HG03558 (cell line): ENCODE data around the gene KAT7.
"Not testable (repeated sequence)": the region's sequence is repeated elsewhere in the genome, so short reads cannot be mapped to it uniquely, and the experiment has no call there.

ENCODE experiments used
- ATAC-seq: cut with Tn5 transposase; IDR thresholded peaks from one replicate; pipeline ENCODE4 v1.9.1; 2021; ENCODE audit warnings: moderate number of reproducible peaks; ENCODE audit not compliant: unreplicated experiment; ENCODE audit errors: extremely low read depth

Gene KAT7

DNA sequence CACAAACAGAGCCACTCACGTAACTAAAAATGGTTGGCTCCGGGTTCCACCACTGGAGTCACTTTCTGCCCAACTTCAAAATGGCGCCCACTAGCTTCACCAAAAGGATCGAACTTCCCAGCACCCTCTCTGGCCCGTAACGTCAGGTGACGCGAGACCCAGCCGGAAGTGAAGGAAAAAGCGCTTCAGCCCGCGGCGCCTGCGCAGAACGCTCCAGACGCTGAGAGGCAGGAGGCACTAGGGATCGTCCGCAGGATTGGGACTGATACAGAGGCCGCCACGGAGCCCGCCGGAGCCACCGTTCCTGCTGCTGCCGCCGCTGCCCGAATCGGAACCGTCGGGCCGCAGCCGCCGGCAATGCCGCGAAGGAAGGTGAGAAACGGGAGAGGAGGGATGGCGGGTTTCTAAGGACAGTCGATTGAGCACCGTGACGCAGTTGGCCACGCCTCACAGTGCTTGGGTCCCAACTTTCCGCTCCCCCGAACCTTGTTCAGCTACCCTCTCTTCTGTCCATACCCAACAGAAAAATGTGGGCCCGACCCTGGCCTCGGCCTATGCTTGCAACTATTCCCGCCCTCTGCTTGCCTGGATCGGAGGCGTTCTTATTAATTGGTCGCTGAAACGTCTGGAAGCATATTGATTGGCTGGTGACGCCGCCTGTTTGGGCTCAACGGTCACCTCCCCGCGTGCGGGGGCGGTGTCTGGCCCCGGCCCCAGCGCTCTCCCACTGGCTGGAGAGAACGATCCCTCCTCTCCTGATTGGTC is at the start of gene KAT7:
Gene KAT7 (plus strand): TSS at position 204 of the 765 bp plus-strand sequence. CDS start 154 bp downstream, at position 358.
- peak; percentile 73 for ATAC-seq

DNA sequence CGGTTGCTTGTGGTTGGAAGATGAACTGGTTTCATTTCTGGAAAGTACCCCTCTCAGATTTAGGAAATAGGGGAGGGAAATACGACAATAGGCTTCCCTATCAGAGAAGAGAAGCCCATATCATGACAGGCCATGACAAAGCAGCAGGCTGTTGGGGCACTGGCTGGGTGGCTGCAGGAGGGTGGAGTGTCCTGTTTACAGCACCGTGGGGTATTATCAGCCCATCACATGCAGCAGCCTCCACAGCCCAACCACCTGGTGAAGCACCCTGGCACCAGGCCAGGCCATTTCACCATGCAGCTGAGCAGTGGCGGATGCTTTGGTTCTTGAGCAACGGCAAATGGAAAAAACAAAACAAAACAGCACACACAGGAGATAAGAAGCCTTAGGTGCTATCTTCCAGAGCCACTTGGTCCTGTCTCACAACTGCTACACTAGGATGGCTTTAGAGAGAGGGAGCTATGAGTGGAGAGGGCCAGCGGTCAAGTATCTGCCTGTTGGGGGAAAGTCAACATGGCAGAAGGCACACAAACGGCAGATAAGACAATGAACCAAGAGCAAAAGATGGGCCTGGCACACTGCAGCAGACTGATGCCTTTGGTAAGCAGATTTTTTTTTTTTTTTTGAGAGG is 48.7 kb upstream of the KAT7 start:
- ATAC-seq, result no peak

DNA sequence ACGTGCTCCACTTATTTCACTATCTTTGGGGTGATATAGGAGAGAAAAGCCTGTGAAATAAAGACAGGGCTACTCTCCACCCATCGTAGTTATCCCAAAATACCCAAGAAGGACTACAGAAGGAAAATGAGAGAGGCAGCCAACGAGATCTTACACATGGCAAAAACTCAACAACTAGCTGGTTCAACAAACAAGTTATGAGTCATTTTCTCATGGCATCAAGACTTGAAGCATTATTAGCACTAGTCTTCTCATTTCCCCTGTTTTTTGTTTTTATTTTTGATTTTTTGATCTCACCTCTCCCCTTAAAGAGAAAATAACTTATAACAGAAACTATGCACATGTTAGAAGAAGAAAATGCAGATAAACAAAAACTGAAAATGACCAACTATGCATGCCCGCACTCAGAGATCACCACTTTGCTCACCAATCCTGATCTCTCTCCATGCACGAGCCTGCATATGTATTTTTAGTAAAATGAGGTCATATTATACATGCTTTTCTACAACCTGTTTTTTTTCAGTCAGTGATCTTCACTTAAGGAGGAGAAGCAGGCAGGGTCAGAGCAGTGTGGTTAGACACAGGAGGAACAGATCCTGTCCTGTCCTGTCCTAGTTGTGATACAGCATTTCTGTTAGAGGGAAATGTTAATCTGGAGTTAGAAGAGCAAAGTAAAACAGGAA is 47.3 kb upstream of the KAT7 start:
- ATAC-seq, result no peak

DNA sequence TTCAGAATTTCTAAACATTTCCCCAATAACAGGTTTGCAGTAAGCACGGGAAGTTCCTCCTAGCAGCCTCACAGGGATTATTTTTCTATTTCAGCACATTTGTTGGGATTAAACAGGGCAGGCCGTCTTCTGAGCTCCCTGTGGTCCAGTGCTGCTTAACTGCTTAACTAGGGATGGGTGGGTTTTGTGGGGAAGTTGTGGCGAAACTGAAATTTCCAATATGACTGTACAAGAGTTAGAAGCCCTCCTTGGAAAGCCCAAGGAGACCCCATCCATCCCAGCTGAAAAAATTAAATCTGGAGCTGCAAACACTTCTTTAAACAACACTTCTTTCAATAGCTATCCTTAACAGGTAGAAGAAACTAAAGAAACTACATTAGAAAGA is 46.8 kb upstream of the KAT7 start:
- no peak for ATAC-seq

DNA sequence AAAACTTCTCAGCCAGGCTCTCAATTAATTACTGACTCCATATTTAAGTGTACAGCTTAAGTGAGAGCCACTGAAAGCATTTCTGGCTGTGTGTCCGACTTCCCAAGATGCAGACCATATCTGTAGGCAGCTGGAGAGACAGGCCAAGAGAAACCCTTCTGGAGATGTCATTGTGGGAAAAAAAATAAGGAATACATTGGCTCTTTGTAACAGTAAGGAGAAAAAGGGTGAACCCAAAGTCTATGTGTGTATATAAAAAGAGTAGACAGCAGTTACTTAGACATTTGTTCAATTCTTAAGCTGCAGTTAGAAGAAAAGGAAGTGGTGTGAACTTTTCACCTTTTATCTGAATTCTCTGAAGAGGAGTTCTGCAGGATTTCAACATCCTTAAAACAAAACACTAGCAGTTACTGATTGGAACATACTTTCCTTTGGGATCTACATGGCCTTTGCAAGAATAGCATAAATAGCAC is 46.3 kb upstream of the KAT7 start:
- ATAC-seq, result no peak

DNA sequence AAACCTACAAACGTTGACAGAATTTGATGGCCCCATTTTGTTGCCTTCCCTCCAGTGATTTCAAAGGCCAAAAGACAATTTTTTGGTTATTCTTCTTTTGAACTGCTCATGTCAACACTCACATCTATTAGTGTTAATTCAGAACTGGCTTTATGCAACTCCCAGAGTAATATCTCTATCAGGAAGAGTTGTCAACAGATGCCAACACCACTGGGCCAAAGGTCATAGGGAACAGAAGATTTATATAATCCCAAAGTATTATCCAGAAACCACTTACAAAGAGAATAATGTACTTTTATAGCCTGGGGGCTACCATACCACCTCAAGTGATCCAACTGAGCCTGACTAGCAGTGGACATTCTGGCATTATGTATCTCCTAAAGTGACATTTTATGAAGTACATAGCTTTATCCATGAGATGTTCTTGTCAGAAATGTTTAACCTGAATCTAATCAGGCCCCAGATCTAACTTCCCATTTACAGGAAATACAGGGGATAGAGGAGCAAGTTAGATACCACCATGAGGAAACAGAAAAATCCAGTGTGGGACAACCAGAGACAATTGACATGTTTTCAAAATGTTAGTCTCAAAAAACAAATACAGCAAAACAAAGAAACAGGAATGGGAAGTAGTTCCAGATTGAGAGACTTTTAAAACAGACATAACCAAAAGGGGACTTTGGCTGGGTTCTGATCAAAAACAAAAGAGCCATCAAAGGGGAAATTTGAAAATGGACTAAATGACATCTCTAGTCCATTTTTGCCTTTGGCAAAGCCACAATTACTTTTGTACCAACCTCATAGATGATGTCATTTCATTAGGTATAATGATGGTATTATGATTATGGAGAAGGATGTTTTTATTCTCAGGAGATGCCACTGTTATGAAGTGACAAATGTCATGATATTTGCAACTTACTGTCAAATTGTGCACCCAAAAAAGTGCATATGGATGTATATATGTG is 43.0 kb upstream of the KAT7 start:
- no peak for ATAC-seq

DNA sequence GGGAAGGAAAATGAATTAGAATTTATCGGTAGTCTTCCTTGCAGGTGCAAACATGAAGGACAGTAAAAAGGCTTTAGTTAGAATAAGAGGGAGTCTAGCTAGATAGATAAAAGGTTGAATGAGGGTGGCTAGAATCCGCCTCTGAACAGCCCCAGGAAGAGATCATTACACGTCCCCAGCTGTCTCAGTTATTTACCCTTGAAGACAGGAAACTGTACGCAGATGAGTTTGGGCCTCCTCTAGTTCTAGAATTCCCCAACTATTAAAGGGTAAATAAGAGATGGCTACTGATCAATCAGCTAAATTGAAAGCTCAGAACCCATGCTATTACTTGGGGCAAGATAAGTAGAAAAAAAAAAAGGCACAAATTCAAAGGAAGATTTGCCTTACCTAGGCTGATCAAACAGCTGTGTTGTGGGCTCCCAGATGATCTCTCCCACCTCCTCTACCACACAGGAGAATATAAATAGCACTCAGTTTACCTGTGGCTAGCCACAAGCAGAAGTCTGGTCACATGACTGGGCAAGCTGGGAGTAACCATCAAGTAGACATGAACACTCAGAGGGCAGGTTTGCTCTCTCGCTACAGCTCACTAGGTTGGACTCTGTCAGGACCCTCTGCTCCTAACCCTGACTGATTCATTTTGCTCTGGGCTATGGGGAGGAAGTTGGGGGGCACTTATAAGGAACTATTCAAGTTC is 41.5 kb upstream of the KAT7 start:
- peak; percentile 46 for ATAC-seq

DNA sequence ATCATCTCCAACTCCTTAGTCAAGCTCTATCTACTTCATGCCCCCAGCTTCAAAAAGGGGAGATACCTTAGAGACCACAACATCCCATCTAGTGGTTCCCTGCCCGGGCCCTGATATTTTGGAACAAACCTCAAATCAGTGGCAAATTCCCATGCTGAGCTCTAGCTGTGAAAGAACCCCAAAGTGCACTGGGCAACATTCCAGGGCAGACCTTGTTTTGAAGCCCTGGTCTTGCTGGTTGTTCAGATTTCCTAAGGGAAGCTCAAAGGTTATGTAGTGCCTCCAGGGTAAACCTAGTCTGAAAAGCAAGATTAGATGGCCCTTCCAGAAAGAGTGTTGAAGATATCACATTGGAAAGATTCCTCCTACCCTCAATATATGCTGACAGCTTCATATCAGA is 40.8 kb upstream of the KAT7 start:
- no peak for ATAC-seq

DNA sequence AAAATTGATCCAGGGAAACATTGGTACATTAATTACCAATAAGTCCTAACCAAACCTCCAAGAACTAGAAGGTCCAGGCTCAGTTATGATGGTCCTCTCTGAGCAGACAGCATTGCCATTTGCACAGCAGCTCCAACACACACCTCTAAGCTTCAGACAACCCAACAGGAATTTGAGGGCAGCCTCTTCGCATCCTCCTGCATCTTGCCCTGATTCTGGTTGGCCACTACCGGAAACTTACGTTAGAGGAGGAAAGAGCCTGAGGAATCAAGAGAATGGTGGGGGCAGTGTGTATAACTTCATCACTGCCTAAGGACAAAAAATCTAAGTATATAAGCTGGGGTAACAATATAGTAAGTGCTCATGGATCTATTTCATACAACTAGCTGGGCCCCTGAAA is 40.3 kb upstream of the KAT7 start:
- no peak for ATAC-seq

DNA sequence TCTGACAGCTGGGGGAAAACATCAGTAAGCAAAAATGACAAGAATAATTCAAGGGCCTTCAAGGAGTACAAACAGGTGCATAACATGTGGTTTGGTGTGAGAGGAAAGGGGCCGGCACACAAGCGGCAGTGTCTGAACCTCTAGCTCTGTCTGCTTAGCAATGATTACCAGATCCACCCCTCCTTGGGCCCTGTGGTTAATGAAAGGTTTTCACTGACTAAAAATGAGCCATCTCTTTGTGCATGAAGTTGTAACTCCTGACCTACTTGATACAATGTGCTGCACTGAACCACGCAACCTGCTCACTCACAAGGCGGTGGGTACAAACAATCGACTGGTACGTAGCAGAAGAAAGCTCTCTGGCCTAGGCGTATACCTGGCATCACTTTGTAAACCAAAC is 39.7 kb upstream of the KAT7 start:
- ATAC-seq, result peak; percentile 55

DNA sequence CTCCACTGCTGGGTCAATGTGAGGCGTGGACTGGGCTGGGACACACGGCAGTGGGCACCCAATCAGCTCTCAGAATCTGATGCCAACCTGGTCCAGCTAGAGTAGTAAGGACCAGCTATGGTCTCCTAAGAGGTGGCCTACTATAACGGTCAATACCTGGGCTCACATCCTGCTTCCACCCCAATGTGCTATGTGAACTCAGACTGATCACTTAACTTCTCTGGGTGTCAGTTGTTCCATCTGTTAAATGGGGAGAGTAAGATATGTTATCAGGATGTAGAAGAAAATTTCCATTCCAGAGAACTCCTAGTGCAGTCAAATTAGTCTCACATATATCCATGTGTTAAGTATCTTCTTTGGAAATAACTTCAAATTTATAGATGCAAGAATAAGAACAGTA is 38.8 kb upstream of the KAT7 start:
- ATAC-seq, result no peak

DNA sequence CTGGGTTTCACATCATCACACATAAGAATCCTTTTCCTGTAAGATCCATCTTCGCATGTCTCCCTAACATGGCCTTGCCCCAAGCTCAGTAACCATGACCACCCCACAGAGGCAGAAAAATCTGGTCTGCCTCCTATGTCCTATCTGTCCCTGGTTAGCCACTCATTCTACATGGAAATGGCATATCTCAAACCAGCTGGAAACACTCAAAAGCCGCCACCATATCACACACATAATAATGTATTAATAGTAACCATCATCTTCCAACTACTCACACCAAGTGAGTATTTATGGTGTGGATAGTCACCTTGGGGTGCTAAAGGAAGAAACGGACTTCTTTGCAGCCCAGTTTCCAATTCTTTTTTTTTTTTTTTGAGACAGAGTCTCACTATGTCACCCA is 36.0 kb upstream of the KAT7 start:
- no peak for ATAC-seq

DNA sequence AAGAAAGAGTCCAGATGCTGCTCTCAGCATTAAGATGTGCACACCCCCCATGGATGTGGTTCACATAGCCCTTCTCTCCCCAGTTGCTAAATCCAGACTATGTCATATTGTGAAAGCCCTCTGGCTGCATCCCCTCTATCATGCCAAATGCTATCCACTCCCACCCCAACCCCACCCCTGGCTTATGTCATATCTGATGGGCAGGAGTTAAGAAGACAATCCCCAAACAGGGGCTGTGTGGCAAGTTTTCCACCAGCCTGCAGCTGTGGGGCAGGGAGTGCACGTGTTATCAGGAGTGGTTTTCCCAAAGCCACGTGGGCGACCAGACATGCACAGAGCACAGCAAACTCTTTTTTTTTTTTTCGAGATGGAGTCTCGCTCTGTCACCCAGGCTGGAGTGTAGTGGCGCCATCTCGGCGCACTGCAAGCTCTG is 34.5 kb upstream of the KAT7 start:
- no peak for ATAC-seq

DNA sequence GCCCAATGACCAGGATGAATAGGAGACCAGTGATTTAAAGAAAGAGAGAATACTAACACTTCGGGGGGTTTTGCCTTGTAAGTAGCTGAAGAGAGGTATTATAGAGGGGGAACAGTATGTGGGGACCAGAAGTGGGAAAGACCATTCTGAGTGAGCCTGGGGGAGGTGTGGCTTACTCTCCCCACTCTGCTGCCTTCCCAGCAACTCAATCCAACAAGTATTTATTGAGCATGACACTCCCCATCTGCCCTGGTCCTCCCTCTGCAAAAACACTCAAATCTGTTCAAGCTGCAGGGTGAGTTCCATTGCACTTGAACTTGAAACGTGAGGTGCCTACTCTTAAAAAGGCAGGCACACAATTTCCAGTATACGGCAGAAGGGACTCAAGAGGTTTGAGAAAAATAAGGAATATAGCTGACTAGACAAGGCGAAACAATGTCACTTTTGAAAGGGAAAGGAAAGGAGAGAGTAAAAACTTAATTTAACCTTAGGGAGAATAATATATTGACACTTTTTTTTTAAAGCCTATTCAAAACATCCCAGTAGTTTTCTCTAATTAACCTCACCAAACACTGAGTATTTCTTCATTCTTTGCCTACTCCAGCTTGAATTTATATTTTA is 32.7 kb upstream of the KAT7 start:
- no peak for ATAC-seq

DNA sequence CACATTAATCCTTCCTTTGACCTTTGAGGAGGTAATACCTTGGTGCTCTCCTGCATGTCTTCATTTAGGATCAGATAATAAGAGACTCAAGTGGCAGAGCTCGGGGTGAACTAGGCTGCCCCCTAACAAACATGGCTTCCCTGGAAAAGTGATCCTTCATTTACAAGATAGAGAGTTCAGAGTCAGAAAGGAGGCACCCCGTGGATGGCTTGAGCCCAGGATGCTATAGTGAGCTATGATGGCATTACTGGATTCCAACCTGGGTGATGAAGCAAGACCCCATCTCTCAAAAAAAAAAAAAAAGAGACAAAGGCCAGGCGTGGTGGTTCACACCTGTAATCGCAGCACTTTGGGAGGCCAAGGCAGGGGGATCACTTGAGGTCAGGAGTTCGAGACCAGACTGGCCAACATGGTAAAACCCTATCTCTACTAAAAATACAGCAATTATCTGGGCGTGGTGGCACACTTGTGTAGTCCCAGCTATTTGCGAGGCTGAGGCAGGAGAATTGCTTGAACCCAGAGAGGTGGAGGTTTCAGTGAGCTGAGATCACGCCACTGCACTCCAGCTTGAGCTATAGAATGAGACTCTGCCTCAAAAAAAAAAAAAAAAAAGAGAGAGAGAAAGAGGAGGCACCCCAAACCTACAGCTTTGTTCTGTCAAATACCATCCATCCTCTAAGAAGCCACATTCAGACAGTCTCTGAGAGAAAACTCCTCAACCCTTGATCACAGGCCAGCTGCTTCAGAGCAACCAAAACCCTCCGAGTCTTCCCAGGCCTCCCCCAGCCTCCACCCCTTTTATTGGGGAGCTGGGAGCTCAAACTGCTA is 31.9 kb upstream of the KAT7 start:
- no peak for ATAC-seq

DNA sequence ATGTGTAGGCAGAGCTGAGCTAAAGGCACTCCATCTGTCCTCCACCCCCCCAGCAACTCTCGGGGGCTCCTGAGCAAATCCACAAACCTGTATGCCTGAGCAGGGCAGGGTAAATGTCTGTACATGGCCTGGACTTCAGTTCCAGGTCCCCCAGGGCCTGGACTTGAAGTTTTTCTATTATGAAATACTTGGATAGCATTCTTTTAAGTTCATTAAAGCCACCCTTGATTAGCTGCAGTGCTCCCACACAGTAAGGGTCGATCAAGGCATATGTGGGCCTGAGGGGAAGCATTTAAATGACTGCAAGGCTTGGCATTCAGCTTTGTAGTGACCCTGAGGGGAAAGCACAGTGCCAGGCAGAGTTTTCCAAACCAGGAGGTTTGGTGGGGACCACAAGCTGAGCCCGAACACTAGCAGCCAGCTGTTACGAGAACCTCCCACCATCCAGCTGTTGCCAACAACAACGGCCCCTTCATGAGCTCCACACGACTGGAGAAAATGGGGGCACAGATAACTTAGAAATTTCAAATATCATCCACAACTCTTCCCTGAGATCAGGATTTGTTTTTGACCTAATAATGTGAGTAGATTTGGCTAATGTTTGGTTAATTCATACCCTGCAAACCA is 31.2 kb upstream of the KAT7 start:
- no peak for ATAC-seq

DNA sequence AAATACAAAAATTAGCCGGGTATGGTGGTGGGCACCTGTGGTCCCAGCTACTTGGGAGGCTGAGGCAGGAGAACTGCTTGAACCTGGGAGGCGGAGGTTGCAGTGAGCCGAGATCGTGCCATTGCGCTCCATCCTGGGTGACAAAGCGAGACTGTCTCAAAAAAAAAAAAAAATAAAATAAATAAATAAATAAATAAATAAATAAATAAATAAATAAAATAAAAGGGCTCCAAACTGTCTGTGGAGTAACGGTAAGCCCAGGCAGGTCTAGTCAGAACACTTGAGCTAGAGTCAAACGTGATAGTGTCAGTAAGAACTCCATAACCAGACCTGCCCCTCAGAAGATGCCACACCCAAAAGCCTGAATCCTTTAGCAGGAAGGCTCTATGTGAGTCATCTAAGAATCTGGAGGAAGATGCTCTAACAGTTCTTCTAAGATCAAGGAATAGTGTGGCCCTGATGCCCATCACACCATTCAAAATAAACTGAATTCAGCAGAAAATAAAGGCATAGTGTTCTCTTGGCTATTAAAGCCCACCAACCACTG is 29.9 kb upstream of the KAT7 start:
- ATAC-seq, result not testable (repeated sequence)

DNA sequence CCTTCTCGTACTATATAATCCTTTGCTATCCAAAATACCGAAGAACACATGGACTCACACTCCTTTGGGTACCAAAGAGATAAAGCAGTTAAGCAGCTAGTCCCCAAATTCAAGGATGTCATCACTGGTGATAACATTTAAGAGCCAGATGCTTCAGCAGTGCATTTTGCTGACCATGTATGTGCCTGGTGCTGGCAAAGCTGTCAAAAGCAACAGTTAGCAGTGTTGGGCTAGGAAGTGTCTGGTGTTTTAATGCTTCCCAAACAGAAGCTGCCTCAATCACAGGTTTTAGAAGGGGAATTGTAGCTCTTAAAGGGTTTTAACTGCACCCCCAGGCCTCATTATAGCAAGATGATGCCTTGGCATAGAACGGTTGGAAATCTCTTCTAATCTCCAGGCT is 29.3 kb upstream of the KAT7 start:
- no peak for ATAC-seq
